Uterus (tissue), 2 donors: ENCODE measurements around the gene VASH2.

Experiments
- CTCF ChIP-seq, 4 experiments: fragments of 200-600 bp in 2 of 4; fragments of 450-650 bp in 2 of 4; sonication (generic) in 2 of 4; IDR thresholded peaks; one replicate each; pipeline ENCODE4 v1.5.1; 2016 to 2019; ENCODE audit warnings: antibody characterized with exemption in 4 of 4, mild to moderate bottlenecking in 2 of 4, moderate library complexity in 1 of 4
- POLR2A ChIP-seq, 2 donors: fragments of 450-650 bp; IDR thresholded peaks; one replicate each; pipeline ENCODE4 v1.6.1; 2016; ENCODE audit warnings: antibody characterized with exemption in 2 of 2, mild to moderate bottlenecking in 1 of 2, moderate library complexity in 1 of 2

GRCh38 chr1:212951947-212952640, 1.8 kb downstream of the VASH2 start:
- TF ChIP-seq CTCF (IDR thresholded peaks at IDR 0.05) (no peak), POLR2A (IDR thresholded peaks at IDR 0.05) (no peak)
